Naive thymus-derived CD4-positive, alpha-beta T cell (primary cell): Measurements from ENCODE around the gene SHC3. TPM values are rescaled to one million over a fixed set of nuclear protein-coding genes. Genes with fewer than 3 reads are reported as not detected.

Source experiments
- ATAC-seq: fragments of 150-1000 bp; cut with Tn5 transposase; 2 replicates; pipeline ENCODE4 v1.10.0; 2021; ENCODE audit warnings: mild to moderate bottlenecking, moderate library complexity
- CTCF ChIA-PET: fragments of 350-600 bp; sonication (Branson Sonifier 250); formaldehyde crosslinking; loops from one replicate; lab custom pipeline; 2021; ENCODE audit warnings: antibody characterized with exemption; lab: Charles Lee
- POLR2A ChIA-PET: fragments of 350-600 bp; sonication (Branson Sonifier 250); formaldehyde crosslinking; loops from one replicate; lab custom pipeline; 2021; ENCODE audit warnings: antibody characterized with exemption, inconsistent platforms; lab: Charles Lee
- DNase-seq, 9 donors: peaks; one replicate each; pipeline versions ENCODE4 v3.0.0 to v3.0.0-alpha.2; 2020 to 2022; ENCODE audit warnings: mixed read lengths in 1 of 9
- H3K27ac ChIP-seq: one replicate; pipeline ENCODE4 v1.7.0; 2013; ENCODE audit warnings: mild to moderate bottlenecking, low read depth, low read length, moderate library complexity
- H3K27me3 ChIP-seq, 2 donors: one replicate each; pipeline ENCODE4 v1.7.0; 2013; ENCODE audit warnings: low read length in 2 of 2, mild to moderate bottlenecking in 2 of 2, moderate library complexity in 2 of 2; ENCODE audit not compliant: control insufficient read depth in 2 of 2, insufficient read depth in 2 of 2
- H3K36me3 ChIP-seq, 3 experiments: 1 replicate in 2 of 3; 2 replicates in 1 of 3; pipeline ENCODE4 v1.7.0; 2013; ENCODE audit warnings: low read length in 3 of 3, mild to moderate bottlenecking in 3 of 3, moderate library complexity in 1 of 3; ENCODE audit not compliant: insufficient read depth in 3 of 3, control insufficient read depth in 2 of 3
- H3K4me1 ChIP-seq, 2 donors: one replicate each; pipeline ENCODE4 v1.7.0; 2013; ENCODE audit warnings: low read length in 2 of 2, mild to moderate bottlenecking in 2 of 2, moderate library complexity in 1 of 2; ENCODE audit not compliant: control insufficient read depth in 2 of 2, insufficient read depth in 2 of 2
- H3K4me3 ChIP-seq: 2 replicates; pipeline ENCODE4 v1.7.0; 2013; ENCODE audit warnings: mild to moderate bottlenecking, low read length
- H3K9me3 ChIP-seq, 3 experiments: 1 replicate in 2 of 3; 2 replicates in 1 of 3; pipeline ENCODE4 v1.7.0; 2013; ENCODE audit warnings: low read length in 3 of 3; ENCODE audit not compliant: control insufficient read depth in 2 of 3
- H3K27ac Mint-ChIP-seq, 9 donors: one replicate each; pipeline ENCODE4 v1.8.0; 2020 to 2022; ENCODE audit warnings: mixed read lengths in 9 of 9, mild to moderate bottlenecking in 8 of 9, moderate library complexity in 5 of 9, inconsistent platforms in 2 of 9
- H3K27me3 Mint-ChIP-seq, 5 donors: one replicate each; pipeline ENCODE4 v1.8.0; 2021 to 2022; ENCODE audit warnings: mixed read lengths in 5 of 5, mild to moderate bottlenecking in 1 of 5
- H3K36me3 Mint-ChIP-seq, 5 donors: one replicate each; pipeline ENCODE4 v1.8.0; 2020 to 2022; ENCODE audit warnings: mixed read lengths in 5 of 5, mild to moderate bottlenecking in 3 of 5, inconsistent platforms in 1 of 5
- H3K4me1 Mint-ChIP-seq, 7 donors: one replicate each; pipeline ENCODE4 v1.8.0; 2020 to 2022; ENCODE audit warnings: mixed read lengths in 7 of 7, mild to moderate bottlenecking in 3 of 7, inconsistent platforms in 1 of 7
- H3K4me3 Mint-ChIP-seq, 10 donors: one replicate each; pipeline ENCODE4 v1.8.0; 2020 to 2022; ENCODE audit warnings: mild to moderate bottlenecking in 10 of 10, mixed read lengths in 10 of 10, moderate library complexity in 6 of 10, inconsistent platforms in 2 of 10
- H3K9me3 Mint-ChIP-seq, 11 donors: one replicate each; pipeline ENCODE4 v1.8.0; 2020 to 2022; ENCODE audit warnings: mixed read lengths in 11 of 11, mild to moderate bottlenecking in 4 of 11, inconsistent platforms in 1 of 11, moderate library complexity in 1 of 11
- intact Hi-C, 2 donors: fragments of 100-400 bp; cut with micrococcal nuclease; formaldehyde crosslinking; loops; one replicate each; pipeline ENCODE4 v1.15.1; 2023
- polyA plus RNA-seq, 2 donors: library from polyadenylated mRNA; unstranded; fragments of 300-500 nt; fragmentation: Illumina TruSeq; gene quantifications; one replicate each; pipeline ENCODE4 v1.2.3, GENCODE V29; 2021
- total RNA-seq, 6 experiments: library from RNA in 5 of 6; stranded (reverse) in 5 of 6; gene quantifications; 1 replicate in 5 of 6; 2 replicates in 1 of 6; pipeline ENCODE4 v1.2.3 and lab custom pipeline; 2021 to 2026

SHC3 gene
- total and polyA plus RNA-seq, 7 experiments from 2014 or later: 0.02 to 0.11 (median 0.07) TPM; not detected in 3

DNA sequence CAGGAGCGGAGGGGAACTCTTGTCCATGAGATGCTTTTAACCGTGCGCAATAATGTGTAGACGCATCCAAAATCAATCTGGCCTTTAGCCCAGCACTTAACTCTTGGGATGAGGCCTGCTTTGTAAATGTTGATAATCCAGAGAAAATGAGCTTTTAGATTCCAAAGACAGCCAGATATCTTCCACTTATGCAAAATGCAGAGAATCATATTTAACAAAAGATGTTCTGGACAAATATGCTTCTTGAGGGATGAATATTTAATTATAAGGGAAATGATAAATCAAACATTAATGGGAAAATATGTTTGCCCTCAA is 181.7 kb downstream of the SHC3 start:
- Histone ChIP-seq H3K4me1 (peaks cover 0 to 4% of the 10 kb centered on the region in 2 donors), H3K27me3 (peaks cover 0 to 14% of the 10 kb centered on the region in 2 donors), H3K4me3 (no peak overlapping the region), H3K36me3 (no peaks in the 10 kb centered on the region), H3K9me3 (no peaks in the 10 kb centered on the region), H3K27ac (no peak overlapping the region)
- DNase-seq (no peak), ATAC-seq (no peak)
- H3K27me3 Mint-ChIP-seq: peaks cover 29 to 60% (median 45%) of the 10 kb centered on the region in 5 donors
- POLR2A ChIA-PET: no interaction called here
- intact Hi-C loops: no loop called here
- H3K27ac Mint-ChIP-seq: no peak overlapping the region
- H3K9me3 Mint-ChIP-seq: peaks cover 0 to 2% (median 0%) of the 10 kb centered on the region in 11 donors
- no peak overlapping the region for H3K4me3 Mint-ChIP-seq
- H3K4me1 Mint-ChIP-seq: peaks cover 4 to 18% (median 13%) of the 10 kb centered on the region in 7 donors
- H3K36me3 Mint-ChIP-seq: no peaks in the 10 kb centered on the region
- CTCF ChIA-PET: interaction anchor here (0.9 kb wide), 1 partner anchor 406 kb away, joined by 3 read pairs; no protein-coding TSS in a partner anchor

DNA sequence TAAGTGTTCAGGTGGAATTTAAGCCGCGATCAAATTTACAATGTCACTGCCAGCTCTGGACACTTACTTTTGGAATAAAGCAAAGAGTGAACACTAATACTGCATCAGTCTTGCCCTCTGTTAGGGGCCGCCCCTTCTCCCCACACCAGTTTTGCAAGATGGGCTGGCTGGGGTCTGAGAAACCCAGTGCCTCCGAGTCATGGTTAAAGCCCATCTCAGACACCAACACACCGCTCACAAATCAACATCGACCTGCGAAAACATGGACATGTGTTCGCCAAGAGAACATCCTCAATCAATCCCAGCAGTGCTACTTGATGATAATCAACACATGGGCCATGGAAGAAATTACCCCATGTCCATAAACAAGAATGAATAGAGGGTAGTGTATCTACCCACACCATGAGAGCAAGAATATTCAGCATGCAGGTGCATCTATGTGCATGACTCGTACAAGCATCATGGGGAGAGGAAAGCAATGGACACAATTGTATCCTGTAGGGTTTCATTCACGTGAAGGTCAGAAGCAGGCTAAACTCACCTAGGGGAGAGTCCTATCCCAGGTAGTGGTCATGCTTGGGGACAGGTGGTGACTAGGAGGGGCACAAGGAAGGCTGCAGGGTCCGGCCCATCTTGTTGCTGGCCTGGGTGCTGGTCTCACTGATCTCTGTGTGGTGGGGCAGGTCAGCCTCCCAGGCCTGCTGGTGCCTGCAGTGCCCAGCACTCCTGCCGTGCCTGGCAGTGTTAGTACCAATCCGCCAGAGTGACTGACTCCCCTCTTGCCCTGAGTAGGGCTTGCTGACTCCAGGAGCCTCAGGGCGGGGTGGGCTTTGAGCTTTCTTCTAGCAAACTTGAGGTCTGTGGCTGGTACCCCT is 182.3 kb downstream of the SHC3 start:
- intact Hi-C loops: no loop called here
- peaks cover 4 to 20% (median 14%) of the 10 kb centered on the region in 7 donors for H3K4me1 Mint-ChIP-seq

DNA sequence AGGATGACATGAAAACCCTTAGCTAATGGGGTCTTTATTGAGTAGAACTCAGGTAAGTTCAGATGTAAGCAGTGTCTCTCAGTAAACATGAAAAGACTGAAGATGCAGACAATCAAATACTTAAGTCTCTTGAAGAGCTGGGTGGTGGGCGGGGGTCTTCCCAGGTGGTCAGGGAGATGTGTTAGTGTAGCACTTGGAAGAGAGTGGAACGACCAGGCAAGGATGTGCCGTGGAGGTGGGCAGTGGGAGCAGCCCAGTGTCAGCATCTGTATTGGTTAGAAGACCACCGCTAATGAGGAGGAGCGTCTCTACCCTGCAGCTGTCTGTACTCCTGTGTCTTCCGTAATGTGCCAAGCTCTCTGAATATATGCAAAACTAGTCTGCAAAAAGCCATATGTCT is 183.0 kb downstream of the SHC3 start:
- Mint-ChIP-seq H3K4me3 (no peak overlapping the region), H3K36me3 (no peaks in the 10 kb centered on the region), H3K27me3 (peaks cover 32 to 58% (median 40%) of the 10 kb centered on the region in 5 donors), H3K4me1 (peaks cover 0 to 14% (median 8%) of the 10 kb centered on the region in 7 donors), H3K9me3 (peaks cover 0 to 2% (median 0%) of the 10 kb centered on the region in 11 donors), H3K27ac (no peak overlapping the region)
- Histone ChIP-seq H3K36me3 (no peaks in the 10 kb centered on the region), H3K4me3 (no peak overlapping the region), H3K27ac (no peak overlapping the region), H3K9me3 (no peaks in the 10 kb centered on the region), H3K4me1 (peaks cover 0 to 9% of the 10 kb centered on the region in 2 donors), H3K27me3 (peaks cover 0 to 17% of the 10 kb centered on the region in 2 donors)
- ChIA-PET CTCF (interaction anchor here (0.6 kb wide), 1 partner anchor 10 kb away, joined by 3 read pairs; no protein-coding TSS in a partner anchor), POLR2A (no interaction called here)
- ATAC-seq (no peak), DNase-seq (no peak)
- intact Hi-C loops: no loop called here

More for the DNA sequence above, 182.3 kb downstream of the SHC3 start:
- POLR2A ChIA-PET: no interaction called here
- DNase-seq (no peak), ATAC-seq (no peak)
- no peak overlapping the region for H3K4me3 Mint-ChIP-seq
- CTCF ChIA-PET: interaction anchor here (0.6 kb wide), 1 partner anchor 9 kb away, joined by 3 read pairs; no protein-coding TSS in a partner anchor
- peaks cover 0 to 9% of the 10 kb centered on the region in 2 donors for H3K4me1 ChIP-seq
- no peak overlapping the region for H3K27ac ChIP-seq
- H3K36me3 ChIP-seq: no peaks in the 10 kb centered on the region
- H3K9me3 ChIP-seq: no peaks in the 10 kb centered on the region
- H3K27me3 ChIP-seq: peaks cover 0 to 17% of the 10 kb centered on the region in 2 donors
- H3K27ac Mint-ChIP-seq: no peak overlapping the region
- H3K27me3 Mint-ChIP-seq: peaks cover 30 to 58% (median 44%) of the 10 kb centered on the region in 5 donors
- H3K4me3 ChIP-seq: no peak overlapping the region
- no peaks in the 10 kb centered on the region for H3K36me3 Mint-ChIP-seq
- peaks cover 0 to 2% (median 0%) of the 10 kb centered on the region in 11 donors for H3K9me3 Mint-ChIP-seq

DNA sequence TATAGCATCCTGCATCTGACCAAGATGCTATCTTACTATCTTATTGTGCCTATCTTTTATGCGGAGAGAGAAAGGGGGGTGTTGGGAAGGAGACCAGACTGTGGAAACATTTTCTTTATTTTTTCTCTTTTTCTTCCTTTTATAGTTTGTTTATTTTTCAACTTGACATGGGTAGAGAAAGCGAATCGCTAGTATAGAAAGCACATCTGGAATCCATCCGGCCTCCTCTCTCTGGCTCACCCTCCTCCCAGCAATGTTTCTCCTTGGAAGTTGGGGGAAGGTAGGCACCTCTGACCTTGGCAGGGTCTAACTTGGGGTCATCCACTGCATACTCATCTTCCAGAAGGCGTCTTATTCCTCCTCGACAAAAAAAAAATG is 183.4 kb downstream of the SHC3 start:
- H3K4me1 Mint-ChIP-seq: peaks cover 2 to 18% (median 10%) of the 10 kb centered on the region in 7 donors
- Histone ChIP-seq H3K4me3 (no peak overlapping the region), H3K9me3 (no peaks in the 10 kb centered on the region), H3K27ac (no peak overlapping the region), H3K4me1 (peaks cover 0 to 9% of the 10 kb centered on the region in 2 donors), H3K36me3 (no peaks in the 10 kb centered on the region), H3K27me3 (peaks cover 0 to 17% of the 10 kb centered on the region in 2 donors)
- H3K4me3 Mint-ChIP-seq: no peak overlapping the region
- no peak for ATAC-seq
- intact Hi-C loops: no loop called here
- no peak overlapping the region for H3K27ac Mint-ChIP-seq
- peaks cover 0 to 2% (median 0%) of the 10 kb centered on the region in 11 donors for H3K9me3 Mint-ChIP-seq
- H3K27me3 Mint-ChIP-seq: peaks cover 36 to 58% (median 45%) of the 10 kb centered on the region in 5 donors
- DNase-seq: no peak
- POLR2A ChIA-PET: no interaction called here
- CTCF ChIA-PET: no interaction called here
- H3K36me3 Mint-ChIP-seq: no peaks in the 10 kb centered on the region

DNA sequence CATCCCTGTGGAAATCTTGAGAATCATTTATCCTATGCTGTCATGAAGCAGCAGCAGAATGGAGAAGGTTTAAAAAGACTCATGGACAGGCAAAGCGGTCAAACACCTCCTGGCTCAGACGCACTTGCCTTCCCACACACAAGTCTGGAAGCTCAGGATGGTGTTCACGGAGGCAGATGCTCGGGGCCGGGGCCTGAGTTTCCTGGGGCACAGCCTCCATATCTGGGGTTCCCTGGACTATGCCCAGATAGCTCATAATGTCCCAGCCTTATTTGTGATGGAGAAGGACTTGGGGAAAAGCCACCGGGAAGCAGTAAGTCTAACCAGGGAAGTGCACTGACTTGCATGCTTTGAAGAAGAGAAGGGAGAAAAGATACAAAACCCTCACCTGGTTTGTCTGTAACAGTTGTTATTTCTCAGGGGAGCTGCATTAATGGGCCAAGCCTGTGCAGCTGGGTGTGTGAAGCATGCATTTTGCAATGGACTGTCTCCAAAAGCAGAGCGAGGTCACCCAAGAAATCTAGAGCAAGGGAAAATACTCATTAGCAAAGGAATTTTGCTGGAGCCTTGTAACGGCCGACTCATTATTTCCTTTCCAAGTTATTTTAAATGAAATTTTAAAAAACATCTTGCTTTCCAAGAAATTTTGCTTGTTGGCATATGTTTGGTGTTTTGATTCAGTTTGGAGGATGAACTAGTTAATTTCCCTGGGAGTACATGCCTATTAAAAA is 184.0 kb downstream of the SHC3 start:
- intact Hi-C loops: no loop called here
- no peak overlapping the region for H3K4me3 ChIP-seq
- ChIA-PET CTCF (no interaction called here), POLR2A (no interaction called here)
- peaks cover 0 to 14% of the 10 kb centered on the region in 2 donors for H3K4me1 ChIP-seq
- Mint-ChIP-seq H3K4me1 (peaks cover 5 to 24% (median 12%) of the 10 kb centered on the region in 7 donors), H3K27me3 (peaks cover 38 to 58% (median 45%) of the 10 kb centered on the region in 5 donors), H3K27ac (no peak overlapping the region), H3K4me3 (no peak overlapping the region), H3K9me3 (peaks cover 0 to 2% (median 0%) of the 10 kb centered on the region in 11 donors), H3K36me3 (no peaks in the 10 kb centered on the region)
- no peak overlapping the region for H3K27ac ChIP-seq
- DNase-seq: no peak
- peaks cover 0 to 17% of the 10 kb centered on the region in 2 donors for H3K27me3 ChIP-seq
- no peak for ATAC-seq
- H3K9me3 ChIP-seq: no peaks in the 10 kb centered on the region
- no peaks in the 10 kb centered on the region for H3K36me3 ChIP-seq

DNA sequence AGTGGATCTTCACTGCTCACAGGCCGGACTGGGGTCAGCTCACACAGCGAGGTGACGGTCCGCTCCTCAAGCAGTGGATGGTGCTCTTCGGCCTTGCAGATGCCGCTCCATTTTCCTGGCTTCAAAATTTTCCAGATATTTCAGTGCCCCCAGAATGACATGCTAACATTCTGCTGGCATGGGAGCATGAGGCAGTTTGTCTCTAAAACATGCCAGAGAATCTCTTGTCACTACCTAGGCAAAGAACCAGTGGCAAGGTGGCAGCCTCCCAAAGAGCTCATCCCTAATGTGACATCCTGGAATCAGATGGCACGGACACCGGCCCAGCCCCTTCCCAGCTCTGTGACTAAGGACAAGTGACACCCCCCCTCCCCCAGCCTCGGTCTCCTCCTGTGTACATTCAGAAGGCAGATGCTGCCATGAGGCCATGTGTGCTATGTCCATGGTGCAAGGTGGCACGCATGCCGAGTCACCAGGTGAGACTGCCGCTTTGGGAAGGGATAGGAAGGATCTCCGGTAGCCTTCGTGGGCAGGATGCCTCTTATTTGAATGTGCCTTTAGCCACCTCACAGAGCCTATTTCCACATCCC is 184.7 kb downstream of the SHC3 start:
- ChIA-PET POLR2A (interaction anchor here (0.6 kb wide), 1 partner anchor 891 kb away, joined by 3 read pairs; no protein-coding TSS in a partner anchor), CTCF (no interaction called here)
- DNase-seq (no peak), ATAC-seq (no peak)
- no peak overlapping the region for H3K27ac ChIP-seq
- H3K4me1 ChIP-seq: peaks cover 0 to 19% of the 10 kb centered on the region in 2 donors
- Mint-ChIP-seq H3K27ac (no peak overlapping the region), H3K4me3 (no peak overlapping the region), H3K9me3 (peaks cover 0 to 2% (median 0%) of the 10 kb centered on the region in 11 donors), H3K27me3 (peaks cover 43 to 58% (median 48%) of the 10 kb centered on the region in 5 donors), H3K36me3 (no peaks in the 10 kb centered on the region), H3K4me1 (peaks cover 11 to 31% (median 19%) of the 10 kb centered on the region in 7 donors)
- no peaks in the 10 kb centered on the region for H3K36me3 ChIP-seq
- H3K9me3 ChIP-seq: no peaks in the 10 kb centered on the region
- intact Hi-C loops: no loop called here
- H3K27me3 ChIP-seq: peaks cover 0 to 17% of the 10 kb centered on the region in 2 donors
- no peak overlapping the region for H3K4me3 ChIP-seq
